OCI-LY1 (cell line): ENCODE results near the gene PDS5B.

ENCODE experiments used
- H2AFZ ChIP-seq: fragments of 200-600 bp; sonication (generic), shearing (Covaris generic); 2 replicates; pipeline ENCODE4 v1.6.0; 2014; ENCODE audit warnings: antibody characterized with exemption, mild to moderate bottlenecking, low read length
- H3F3A ChIP-seq: fragments of 200-600 bp; sonication (generic), shearing (Covaris generic); 2 replicates; pipeline ENCODE4 v1.6.0; 2014; ENCODE audit warnings: mild to moderate bottlenecking, antibody characterized with exemption, low read length, moderate library complexity; ENCODE audit not compliant: insufficient read depth
- H3K27ac ChIP-seq: fragments of 200-600 bp; sonication (generic); 2 replicates; pipeline ENCODE4 v1.5.1; 2014; ENCODE audit warnings: low read length, mixed run types, mild to moderate bottlenecking, low read depth; ENCODE audit not compliant: poor library complexity, severe bottlenecking
- H3K27me3 ChIP-seq: fragments of 200-600 bp; sonication (generic); 2 replicates; pipeline ENCODE4 v1.6.0; 2014; ENCODE audit warnings: antibody characterized with exemption, mild to moderate bottlenecking, low read length, moderate library complexity; ENCODE audit not compliant: insufficient read depth
- H3K36me3 ChIP-seq: fragments of 200-600 bp; sonication (generic); 2 replicates; pipeline ENCODE4 v1.6.1; 2014; ENCODE audit warnings: mild to moderate bottlenecking, antibody characterized with exemption, low read length, moderate library complexity, mixed read lengths; ENCODE audit not compliant: insufficient read depth
- H3K4me1 ChIP-seq: fragments of 200-600 bp; sonication (generic); 2 replicates; pipeline ENCODE4 v1.5.1; 2014; ENCODE audit warnings: mild to moderate bottlenecking, low read length, moderate library complexity; ENCODE audit not compliant: insufficient read depth, severe bottlenecking
- H3K4me2 ChIP-seq: fragments of 200-600 bp; sonication (generic), shearing (Covaris generic); 2 replicates; pipeline ENCODE4 v1.6.1; 2014; ENCODE audit warnings: low read length
- H3K4me3 ChIP-seq: fragments of 200-600 bp; sonication (generic); 2 replicates; pipeline ENCODE4 v1.5.1; 2014; ENCODE audit warnings: low read length, low read depth, mild to moderate bottlenecking, mixed read lengths; ENCODE audit not compliant: poor library complexity, severe bottlenecking
- H3K79me2 ChIP-seq: fragments of 200-600 bp; shearing (Covaris generic); 2 replicates; pipeline ENCODE4 v1.6.1; 2016; ENCODE audit warnings: mixed run types, low read length, mixed read lengths; ENCODE audit not compliant: insufficient read depth
- H3K9ac ChIP-seq: fragments of 200-600 bp; sonication (generic), shearing (Covaris generic); 2 replicates; pipeline ENCODE4 v1.6.1; 2014; ENCODE audit warnings: mild to moderate bottlenecking, low read length, mixed read lengths
- H3K9me2 ChIP-seq: fragments of 200-600 bp; sonication (generic), shearing (Covaris generic); 2 replicates; pipeline ENCODE4 v1.6.1; 2014; ENCODE audit warnings: low read depth, mild to moderate bottlenecking, low read length, mixed read lengths
- H3K9me3 ChIP-seq: fragments of 200-600 bp; shearing (Covaris generic); 2 replicates; pipeline ENCODE4 v1.6.1; 2014; ENCODE audit warnings: low read length, mixed read lengths
- H4K20me1 ChIP-seq: fragments of 200-600 bp; sonication (generic), shearing (Covaris generic); 2 replicates; pipeline ENCODE4 v1.6.0; 2016; ENCODE audit warnings: mild to moderate bottlenecking, low read length; ENCODE audit not compliant: insufficient read depth
- CTCF ChIP-seq: fragments of 200-600 bp; sonication (generic), shearing (Covaris generic); IDR thresholded peaks from 2 replicates; pipeline ENCODE4 v1.5.1; 2017; ENCODE audit warnings: mild to moderate bottlenecking, antibody characterized with exemption, low read length, moderate library complexity, mixed read lengths
- EZH2 ChIP-seq: fragments of 200-600 bp; sonication (generic), shearing (Covaris generic); IDR thresholded peaks from 2 replicates; pipeline ENCODE4 v1.8.0; 2017; ENCODE audit warnings: borderline replicate concordance, mixed run types, mild to moderate bottlenecking, antibody characterized with exemption, low read length, moderate library complexity, mixed read lengths

PDS5B gene

GRCh38 chr13:32761472-32761871, 175.2 kb downstream of the PDS5B start:
- no peak overlapping the region for H2AFZ ChIP-seq
- peaks cover 30% of the 10 kb centered on the region for H3K36me3 ChIP-seq
- TF ChIP-seq EZH2 (no peak), CTCF (no peak)
- no peaks in the 10 kb centered on the region for H3K9me2 ChIP-seq
- H3K9me3 ChIP-seq, result no peaks in the 10 kb centered on the region
- no peaks in the 10 kb centered on the region for H3K4me1 ChIP-seq
- no peaks in the 10 kb centered on the region for H3K79me2 ChIP-seq
- no peak overlapping the region for H3K9ac ChIP-seq
- no peaks in the 10 kb centered on the region for H3F3A ChIP-seq
- H3K4me2 ChIP-seq, result no peak overlapping the region
- no peak overlapping the region for H3K4me3 ChIP-seq
- no peaks in the 10 kb centered on the region for H3K27me3 ChIP-seq
- H4K20me1 ChIP-seq, result no peaks in the 10 kb centered on the region
- no peak overlapping the region for H3K27ac ChIP-seq

GRCh38 chr13:32779119-32779518, 192.9 kb downstream of the PDS5B start:
- no peaks in the 10 kb centered on the region for H4K20me1 ChIP-seq
- H3K9ac ChIP-seq, result no peak overlapping the region
- no peaks in the 10 kb centered on the region for H3K79me2 ChIP-seq
- TF ChIP-seq CTCF, result no peak
- TF ChIP-seq EZH2, result no peak
- H3K9me2 ChIP-seq, result no peaks in the 10 kb centered on the region
- H3K4me1 ChIP-seq, result no peaks in the 10 kb centered on the region
- H3K4me3 ChIP-seq, result no peak overlapping the region
- H2AFZ ChIP-seq, result no peak overlapping the region
- no peaks in the 10 kb centered on the region for H3F3A ChIP-seq
- H3K27me3 ChIP-seq, result no peaks in the 10 kb centered on the region
- H3K36me3 ChIP-seq, result peaks cover 11% of the 10 kb centered on the region; the same call in 1 of the 2 replicates
- H3K9me3 ChIP-seq, result no peaks in the 10 kb centered on the region
- no peak overlapping the region for H3K27ac ChIP-seq
- no peak overlapping the region for H3K4me2 ChIP-seq

GRCh38 chr13:32781906-32782305, 195.7 kb downstream of the PDS5B start:
- no peaks in the 10 kb centered on the region for H3K4me1 ChIP-seq
- TF ChIP-seq CTCF (no peak), EZH2 (no peak)
- H3K27ac ChIP-seq, result no peak overlapping the region
- peaks cover 8% of the 10 kb centered on the region; the same call in 1 of the 2 replicates for H3K36me3 ChIP-seq
- no peaks in the 10 kb centered on the region for H3K9me2 ChIP-seq
- H3F3A ChIP-seq, result no peaks in the 10 kb centered on the region
- H2AFZ ChIP-seq, result no peak overlapping the region
- H3K4me3 ChIP-seq, result no peak overlapping the region
- no peaks in the 10 kb centered on the region for H4K20me1 ChIP-seq
- H3K9me3 ChIP-seq, result no peaks in the 10 kb centered on the region
- H3K9ac ChIP-seq, result no peak overlapping the region
- H3K4me2 ChIP-seq, result no peak overlapping the region
- H3K27me3 ChIP-seq, result no peaks in the 10 kb centered on the region
- no peaks in the 10 kb centered on the region for H3K79me2 ChIP-seq
